Measurements from ENCODE around the gene TNS4.

- TF ChIP-seq CTCF (conservative IDR thresholded peaks at IDR 0.05) (no peak), ZFX (IDR thresholded peaks at IDR 0.05) (no peak)
Measured at GRCh38 chr17:40473573-40474365, 27.7 kb downstream of the TNS4 start.
